GM04503 (cell line): Measurements from ENCODE around the gene ADCYAP1R1.

Experiments
- DNase-seq: peaks from one replicate; pipeline ENCODE4 v3.0.0-alpha.2; 2012; ENCODE audit warnings: low read depth

The ADCYAP1R1 gene

DNA sequence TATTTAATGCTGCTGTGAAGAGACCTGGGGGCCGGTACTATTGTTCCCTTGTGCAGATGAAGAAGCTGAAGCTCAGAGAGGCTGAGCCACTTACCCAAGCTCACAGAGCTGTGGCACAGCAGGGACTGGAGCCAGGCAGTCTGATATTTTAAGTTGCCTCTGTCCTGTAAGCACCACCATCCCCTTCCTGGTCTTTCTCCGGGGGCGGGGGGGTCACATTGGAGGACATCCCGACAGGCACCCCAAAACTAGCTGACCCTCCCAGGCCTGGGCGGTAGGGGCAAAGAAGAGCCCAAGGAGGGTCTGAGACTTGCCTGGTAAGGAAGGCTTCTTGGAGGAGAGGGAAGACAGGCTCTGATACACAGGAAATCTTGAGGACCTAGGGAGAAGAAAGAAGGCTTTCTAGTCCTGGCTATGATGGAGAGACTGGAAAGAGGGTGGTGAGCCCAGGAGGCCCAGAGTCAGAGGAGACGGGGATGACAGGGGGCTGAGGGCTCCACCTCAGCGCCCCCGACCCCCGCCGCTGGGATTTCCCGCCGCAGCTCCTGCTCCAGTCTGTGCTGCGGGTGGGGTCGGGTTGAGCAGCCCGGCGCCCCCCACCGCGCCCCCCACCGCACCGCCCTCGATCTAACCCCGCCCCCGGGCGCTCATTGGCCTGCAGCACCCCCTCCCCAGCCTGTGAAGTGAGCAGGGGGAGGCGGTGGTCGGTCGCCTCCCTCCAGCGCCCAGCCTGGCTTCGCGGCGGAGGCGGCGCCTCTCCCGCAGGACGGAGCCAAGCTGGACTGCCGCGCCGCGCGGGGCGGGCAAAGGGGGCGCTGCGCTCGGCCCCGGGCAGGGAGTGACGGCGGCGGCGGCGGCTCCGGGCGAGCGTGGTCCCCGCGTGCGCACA, at the start of gene ADCYAP1R1:
TSS of gene ADCYAP1R1 (plus strand) at position 711 of the 889 bp plus-strand sequence. CDS start 10,957 bp downstream, outside the sequence.
- DNase-seq: no peak

DNA sequence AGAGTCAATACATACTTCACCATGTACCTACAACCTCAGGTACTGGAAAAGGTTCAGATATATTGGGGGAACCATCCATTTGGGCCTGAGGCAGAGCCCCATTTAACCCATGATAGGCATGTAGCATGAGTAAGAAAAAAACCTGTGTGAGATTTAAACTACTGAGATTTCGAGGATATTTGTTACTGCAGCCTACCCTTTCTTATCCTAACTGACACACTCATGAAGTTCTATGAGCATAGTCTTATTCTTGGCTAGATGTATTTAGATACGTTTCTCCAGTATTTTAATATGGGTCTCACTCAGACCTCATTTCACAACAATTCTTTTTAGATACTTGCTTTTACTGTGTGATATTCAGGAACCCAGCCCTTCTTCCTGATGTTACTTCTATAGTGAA, 49.0 kb upstream of the ADCYAP1R1 start:
- DNase-seq: no peak

DNA sequence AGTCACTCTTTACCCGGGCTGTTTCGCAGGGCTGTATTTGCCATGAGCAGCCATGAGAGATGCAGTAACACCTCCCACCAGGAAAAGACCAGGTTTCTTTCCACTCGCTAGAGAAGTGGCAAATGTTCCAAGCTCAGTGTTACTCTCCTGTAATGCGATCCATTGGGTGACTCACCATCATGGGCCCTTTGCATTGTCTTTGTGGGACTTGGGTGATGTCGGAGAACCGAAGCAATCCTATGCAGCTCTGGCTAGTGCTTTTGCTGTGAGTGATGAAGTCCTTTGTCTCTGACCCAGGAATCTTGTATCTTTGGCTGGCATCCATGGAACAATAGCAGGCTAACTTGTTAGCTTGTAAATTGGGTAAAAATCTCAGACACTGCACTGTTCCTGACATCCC, 48.4 kb upstream of the ADCYAP1R1 start:
- no peak for DNase-seq

GRCh38 chr7:31004393-31004792, 47.7 kb upstream of the ADCYAP1R1 start:
- no peak for DNase-seq

GRCh38 chr7:31006857-31007256, 45.3 kb upstream of the ADCYAP1R1 start:
- no peak for DNase-seq

DNA sequence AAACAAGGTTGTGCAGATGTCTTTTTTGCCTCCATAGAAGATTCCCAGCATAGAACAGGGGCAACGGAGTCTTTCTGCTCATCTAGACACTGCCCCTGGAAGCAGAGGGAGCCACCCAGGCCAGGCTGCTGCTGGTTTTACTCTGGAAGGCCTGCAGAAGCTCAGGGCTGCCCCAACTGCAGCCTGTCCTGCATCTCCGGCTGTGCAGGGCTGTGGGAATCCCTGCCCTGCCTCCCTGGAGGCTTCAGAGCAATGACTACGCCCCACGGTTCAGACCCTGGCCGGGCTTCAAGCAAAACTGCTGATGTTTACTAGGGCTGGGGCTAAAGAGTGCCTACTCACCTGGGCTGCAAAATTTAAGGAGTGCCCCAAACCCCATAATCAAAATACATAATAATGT, 44.5 kb upstream of the ADCYAP1R1 start:
- DNase-seq: no peak

GRCh38 chr7:31014826-31015225, 37.3 kb upstream of the ADCYAP1R1 start:
- DNase-seq: no peak

GRCh38 chr7:31017032-31017675, 35.0 kb upstream of the ADCYAP1R1 start:
- no peak for DNase-seq

DNA sequence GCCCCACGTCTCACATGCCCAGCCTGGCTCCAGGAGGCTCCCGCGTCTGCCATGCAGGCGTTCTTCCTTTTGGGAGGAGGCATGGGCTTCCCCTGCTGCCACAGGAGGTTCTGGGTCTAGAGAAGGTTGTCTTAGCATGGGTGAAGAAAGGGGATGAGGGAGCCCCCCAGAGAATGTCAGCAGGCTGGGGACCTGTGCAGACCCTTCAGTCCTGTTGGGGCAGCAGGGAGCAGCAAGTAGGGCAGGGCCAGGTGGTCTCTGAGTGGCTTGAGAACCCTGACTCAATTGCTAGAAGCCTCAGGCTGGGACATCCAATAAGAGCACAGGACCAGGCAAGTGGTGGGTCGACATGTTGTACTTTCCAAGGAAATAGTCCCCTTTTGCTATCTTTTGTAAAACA, 34.4 kb upstream of the ADCYAP1R1 start:
- DNase-seq: no peak

- DNase-seq: no peak
Observed at GRCh38 chr7:31019509-31019908, 32.6 kb upstream of the ADCYAP1R1 start.

DNA sequence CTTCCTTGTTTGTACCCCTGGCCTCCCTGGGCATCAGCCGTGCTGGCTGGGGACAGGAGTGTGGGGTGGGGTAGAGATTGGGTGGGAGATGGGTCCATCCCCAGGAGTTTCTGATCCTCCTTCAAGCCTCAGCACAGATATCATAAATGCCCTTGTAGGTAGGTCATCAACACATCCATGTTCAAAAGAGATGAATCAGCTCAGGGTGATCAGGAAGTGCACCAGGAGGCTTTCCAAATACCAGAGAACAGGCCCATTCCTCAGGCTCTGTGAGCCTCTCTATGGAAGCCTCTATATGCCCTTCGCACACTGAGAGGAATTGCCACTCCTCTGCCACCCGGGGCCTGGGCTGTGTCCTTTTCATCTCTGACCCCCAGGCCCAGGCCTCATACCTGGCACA, 31.9 kb upstream of the ADCYAP1R1 start:
- no peak for DNase-seq

DNA sequence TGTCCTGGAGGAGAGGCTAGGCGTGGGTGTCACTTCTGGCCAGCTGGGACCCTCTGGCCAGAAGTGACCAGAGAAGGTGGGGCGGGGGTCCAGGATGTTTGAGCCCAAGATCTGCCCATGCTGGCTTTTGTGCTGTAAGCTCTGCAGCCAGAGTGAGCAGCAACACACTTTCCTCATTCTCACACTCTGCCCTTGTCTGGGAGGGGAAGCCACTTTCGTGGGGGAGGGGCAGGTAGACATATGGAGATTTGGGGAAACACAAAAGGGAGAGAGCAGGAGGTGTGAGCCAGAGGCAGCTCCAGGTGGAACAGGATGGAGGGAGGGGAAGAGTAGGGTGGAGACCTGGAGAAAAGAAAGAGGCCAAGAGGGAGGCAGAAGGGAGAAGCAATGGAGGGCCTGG, 31.5 kb upstream of the ADCYAP1R1 start:
- DNase-seq: no peak

GRCh38 chr7:31022117-31022516, 30.0 kb upstream of the ADCYAP1R1 start:
- DNase-seq: no peak

GRCh38 chr7:31022726-31023125, 29.4 kb upstream of the ADCYAP1R1 start:
- DNase-seq: no peak

- DNase-seq: no peak
Observed at GRCh38 chr7:31023877-31024276, 28.2 kb upstream of the ADCYAP1R1 start.

DNA sequence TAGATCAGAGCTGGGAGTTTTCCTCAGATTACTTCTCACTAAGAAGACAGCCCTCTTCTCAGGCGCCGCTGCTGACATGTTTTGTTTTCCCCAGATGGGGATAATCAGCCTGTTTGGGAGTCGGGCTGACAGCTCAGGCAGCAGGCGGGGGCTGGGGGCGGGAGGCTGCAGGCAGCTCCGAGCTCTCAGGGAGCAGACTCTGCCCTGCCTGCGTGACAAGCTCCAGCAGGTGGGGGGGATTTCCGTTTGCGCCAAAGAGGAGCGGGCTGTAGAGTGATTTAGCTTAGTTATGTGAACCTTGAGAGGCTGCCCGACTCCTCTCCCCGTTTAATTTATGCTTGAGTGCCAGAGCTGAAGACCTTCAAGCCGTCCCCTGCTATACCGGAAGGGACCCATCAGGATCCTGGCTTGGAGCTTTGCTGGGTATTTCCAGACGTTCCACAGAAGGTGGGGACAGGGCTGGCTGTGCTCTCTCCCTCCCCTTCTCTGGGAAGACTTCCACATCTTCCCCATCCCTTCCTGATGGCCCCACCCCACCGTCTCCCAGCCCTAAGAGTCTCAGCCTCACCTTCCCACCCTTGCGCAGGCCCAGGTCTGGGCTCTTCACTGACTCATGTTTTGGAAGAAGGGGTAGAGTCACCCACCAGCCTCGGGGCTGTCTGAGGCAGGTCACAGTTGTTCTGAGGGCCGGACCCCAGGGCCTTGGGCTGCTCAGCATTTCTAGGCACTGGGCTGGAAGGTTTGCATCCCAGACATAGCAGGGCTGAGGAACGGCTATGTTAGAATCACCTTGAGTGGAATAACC, 24.7 kb upstream of the ADCYAP1R1 start:
- no peak for DNase-seq

- DNase-seq: no peak
Observed at GRCh38 chr7:31028006-31028405, 24.1 kb upstream of the ADCYAP1R1 start.

GRCh38 chr7:31028417-31028992, 23.6 kb upstream of the ADCYAP1R1 start:
- no peak for DNase-seq

DNA sequence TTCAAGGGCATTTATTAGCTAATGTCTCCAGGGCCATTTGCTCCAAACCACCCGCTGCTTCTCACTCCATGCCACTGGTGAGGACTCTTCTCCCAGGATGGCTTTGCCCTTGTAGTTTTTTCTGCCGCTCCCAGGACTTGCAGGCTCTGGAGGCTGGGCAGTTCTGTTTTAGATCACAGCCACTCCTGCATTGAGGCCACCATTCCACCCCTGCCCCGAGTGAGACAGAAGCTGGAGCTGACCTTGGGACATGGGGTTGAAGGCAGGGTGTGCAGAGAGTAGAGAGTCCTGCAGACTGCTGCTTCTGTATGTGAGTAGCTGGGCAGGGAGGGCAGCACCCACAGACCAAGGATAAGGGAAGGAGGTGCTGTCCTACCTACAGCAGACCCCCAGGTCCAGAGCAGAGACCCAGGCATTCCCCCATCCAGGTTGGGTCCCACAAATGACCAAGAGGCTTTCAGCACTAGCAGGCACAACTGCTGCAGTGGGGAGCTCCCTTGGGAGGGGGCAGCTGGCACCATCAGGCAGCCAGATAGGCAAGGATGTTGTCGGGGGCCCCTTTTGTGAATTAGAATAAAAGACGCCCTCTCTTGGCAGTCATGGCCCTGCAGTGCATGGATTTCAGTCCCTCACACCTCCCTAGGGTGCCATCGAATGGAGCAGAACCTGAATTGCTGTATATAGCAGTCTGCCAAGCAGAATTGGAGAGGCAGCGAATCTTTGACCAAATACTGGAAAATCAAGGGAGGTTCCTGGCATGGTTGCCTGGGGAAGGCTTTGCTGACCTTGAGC, 22.7 kb upstream of the ADCYAP1R1 start:
- DNase-seq: no peak

DNA sequence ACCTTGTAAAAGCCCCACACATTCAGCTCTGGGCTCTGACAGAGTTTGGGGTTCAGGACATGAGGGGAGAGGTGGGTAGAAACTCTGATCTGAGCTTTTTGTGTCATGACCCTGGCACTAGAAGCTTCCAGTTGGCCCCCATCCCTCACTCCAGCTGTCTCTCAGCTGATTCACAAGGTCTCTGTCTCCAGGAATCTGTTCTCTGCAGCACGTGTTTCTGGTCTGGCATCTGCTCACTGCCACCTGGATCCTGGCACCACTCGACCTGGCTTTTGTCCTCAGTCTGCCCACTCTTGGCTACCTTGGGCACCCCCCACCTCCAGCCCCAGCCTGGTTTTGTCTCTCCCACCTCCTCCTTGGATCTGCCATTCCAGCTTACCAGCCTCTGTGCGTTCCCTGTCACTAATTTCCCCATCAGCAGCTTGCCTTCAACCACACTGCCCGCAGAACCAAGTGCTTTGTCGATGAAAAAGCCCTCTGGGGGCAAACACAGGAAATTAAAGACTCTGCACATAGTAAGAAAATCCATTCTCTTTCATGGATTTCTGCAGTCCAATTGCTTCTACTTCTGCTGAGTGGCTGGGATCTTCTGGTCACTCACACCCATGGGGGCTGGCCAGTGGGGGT, 18.3 kb upstream of the ADCYAP1R1 start:
- DNase-seq: no peak

DNA sequence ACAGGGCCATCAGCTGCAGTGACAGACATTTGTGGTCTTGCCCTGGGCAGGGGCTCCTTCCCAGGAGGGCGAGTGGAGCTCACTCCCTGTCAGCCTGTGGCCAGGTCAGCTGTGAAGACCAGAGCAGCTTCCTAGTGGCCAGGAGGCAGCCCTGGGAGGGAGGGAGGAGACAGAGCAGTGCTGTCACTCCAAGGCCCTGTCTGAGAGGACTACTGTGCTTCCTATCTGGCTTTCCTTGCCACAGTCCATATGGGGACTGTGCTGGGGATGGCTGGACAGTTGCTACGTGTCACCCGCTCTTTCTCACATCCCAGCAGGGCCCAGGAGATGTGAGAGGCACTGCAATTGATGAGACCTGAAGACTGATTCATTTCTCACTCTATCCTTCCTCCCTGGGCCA, 15.2 kb upstream of the ADCYAP1R1 start:
- DNase-seq: no peak
